ENCODE results near the gene UBE2E2. TPM values are rescaled to one million over a fixed set of nuclear protein-coding genes. Genes with fewer than 3 reads are reported as not detected.

Gene UBE2E2
- total RNA-seq, 1 experiment from 2014 or later = 54.9 TPM

GRCh38 chr3:23481011-23481615 is 278.0 kb downstream of the UBE2E2 start:
- peaks cover 22% of the 10 kb centered on the region for H3K9me3 Mint-ChIP-seq
- H3K27ac Mint-ChIP-seq = peak overlapping the region; percentile 39
- ChIA-PET POLR2A (interaction anchor here (1.2 kb wide), 1 partner anchor 40 kb away, joined by 3 read pairs; no protein-coding TSS in a partner anchor), CTCF (no interaction called here)
- ATAC-seq (no peak), DNase-seq (ENCODE audit: low spot score) (no peak)
- H3K36me3 Mint-ChIP-seq = peaks cover 20% of the 10 kb centered on the region
- H3K27me3 Mint-ChIP-seq (ENCODE audit: low read depth) = no peaks in the 10 kb centered on the region
- TF ChIP-seq FOXK1 (CRISPR knock-in tag; IDR thresholded peaks at IDR 0.05) = no peak
- peaks cover 30% of the 10 kb centered on the region for H3K4me1 Mint-ChIP-seq
- H3K4me3 Mint-ChIP-seq = peak overlapping the region; percentile 10

DNA sequence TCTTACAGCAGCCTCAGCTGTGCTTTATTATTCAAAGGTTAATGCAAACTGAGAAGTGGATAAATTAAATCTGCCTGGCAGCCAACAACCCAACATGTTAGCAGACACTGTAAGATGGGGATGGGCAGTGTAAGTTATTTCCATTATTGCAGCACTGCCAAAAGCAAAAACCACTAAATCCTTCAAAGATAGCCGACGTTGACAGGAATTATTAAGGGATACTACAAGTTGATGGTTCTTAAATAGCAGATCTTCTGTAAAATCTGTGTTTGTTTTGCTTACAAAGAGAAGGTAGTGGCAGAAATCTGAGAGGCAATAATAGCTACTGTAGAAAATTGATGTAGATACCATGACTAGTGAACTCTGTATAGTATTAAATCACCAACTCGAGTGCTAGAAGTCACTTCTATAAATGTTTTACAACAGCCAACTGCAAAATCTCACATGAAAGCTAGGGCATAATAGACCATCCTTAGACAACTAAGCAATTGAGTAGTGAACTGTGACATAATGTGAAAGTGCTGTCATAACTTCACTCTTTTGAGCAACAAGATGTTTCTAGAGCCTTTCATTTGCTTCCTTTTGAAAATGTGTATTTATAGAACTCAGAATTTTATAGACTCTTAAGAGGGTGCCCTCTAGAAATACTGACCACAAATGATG is 278.6 kb downstream of the UBE2E2 start:
- DNase-seq (ENCODE audit: low spot score) (no peak), ATAC-seq (no peak)
- TF ChIP-seq HMGA2 (CRISPR knock-in tag; IDR thresholded peaks at IDR 0.05) (no peak), ZNF671 (CRISPR knock-in tag; IDR thresholded peaks at IDR 0.05) (no peak), USF2 (CRISPR knock-in tag; IDR thresholded peaks at IDR 0.05) (no peak), ERG (CRISPR knock-in tag; IDR thresholded peaks at IDR 0.05) (no peak), ATF1 (CRISPR knock-in tag; IDR thresholded peaks at IDR 0.05) (no peak), GABPB1 (CRISPR knock-in tag; IDR thresholded peaks at IDR 0.05) (no peak), ZNF281 (CRISPR knock-in tag; IDR thresholded peaks at IDR 0.05) (no peak), ZNF232 (CRISPR knock-in tag; IDR thresholded peaks at IDR 0.05) (no peak), TEAD4 (CRISPR knock-in tag; IDR thresholded peaks at IDR 0.05) (no peak), ZNF138 (CRISPR knock-in tag; conservative IDR thresholded peaks at IDR 0.05) (no peak), KAT7 (CRISPR knock-in tag; IDR thresholded peaks at IDR 0.05; ENCODE audit: borderline replicate concordance) (no peak), TEAD1 (CRISPR knock-in tag; IDR thresholded peaks at IDR 0.05) (no peak), SOX15 (CRISPR knock-in tag; IDR thresholded peaks at IDR 0.05) (no peak)
- TF ChIP-seq, protein P1, sequence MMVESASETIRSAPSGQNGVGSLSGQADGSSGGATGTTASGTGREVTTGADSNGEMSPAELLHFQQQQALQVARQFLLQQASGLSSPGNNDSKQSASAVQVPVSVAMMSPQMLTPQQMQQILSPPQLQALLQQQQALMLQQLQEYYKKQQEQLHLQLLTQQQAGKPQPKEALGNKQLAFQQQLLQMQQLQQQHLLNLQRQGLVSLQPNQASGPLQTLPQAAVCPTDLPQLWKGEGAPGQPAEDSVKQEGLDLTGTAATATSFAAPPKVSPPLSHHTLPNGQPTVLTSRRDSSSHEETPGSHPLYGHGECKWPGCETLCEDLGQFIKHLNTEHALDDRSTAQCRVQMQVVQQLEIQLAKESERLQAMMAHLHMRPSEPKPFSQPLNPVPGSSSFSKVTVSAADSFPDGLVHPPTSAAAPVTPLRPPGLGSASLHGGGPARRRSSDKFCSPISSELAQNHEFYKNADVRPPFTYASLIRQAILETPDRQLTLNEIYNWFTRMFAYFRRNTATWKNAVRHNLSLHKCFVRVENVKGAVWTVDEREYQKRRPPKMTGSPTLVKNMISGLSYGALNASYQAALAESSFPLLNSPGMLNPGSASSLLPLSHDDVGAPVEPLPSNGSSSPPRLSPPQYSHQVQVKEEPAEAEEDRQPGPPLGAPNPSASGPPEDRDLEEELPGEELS (CRISPR knock-in tag; IDR thresholded peaks at IDR 0.05) = no peak
- TF ChIP-seq, protein P2, sequence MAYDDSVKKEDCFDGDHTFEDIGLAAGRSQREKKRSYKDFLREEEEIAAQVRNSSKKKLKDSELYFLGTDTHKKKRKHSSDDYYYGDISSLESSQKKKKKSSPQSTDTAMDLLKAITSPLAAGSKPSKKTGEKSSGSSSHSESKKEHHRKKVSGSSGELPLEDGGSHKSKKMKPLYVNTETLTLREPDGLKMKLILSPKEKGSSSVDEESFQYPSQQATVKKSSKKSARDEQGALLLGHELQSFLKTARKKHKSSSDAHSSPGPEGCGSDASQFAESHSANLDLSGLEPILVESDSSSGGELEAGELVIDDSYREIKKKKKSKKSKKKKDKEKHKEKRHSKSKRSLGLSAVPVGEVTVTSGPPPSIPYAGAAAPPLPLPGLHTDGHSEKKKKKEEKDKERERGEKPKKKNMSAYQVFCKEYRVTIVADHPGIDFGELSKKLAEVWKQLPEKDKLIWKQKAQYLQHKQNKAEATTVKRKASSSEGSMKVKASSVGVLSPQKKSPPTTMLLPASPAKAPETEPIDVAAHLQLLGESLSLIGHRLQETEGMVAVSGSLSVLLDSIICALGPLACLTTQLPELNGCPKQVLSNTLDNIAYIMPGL (CRISPR knock-in tag; IDR thresholded peaks at IDR 0.05) = no peak
- Mint-ChIP-seq H3K36me3 (peaks cover 26% of the 10 kb centered on the region), H3K27ac (peak overlapping the region; percentile 39), H3K4me3 (peak overlapping the region; percentile 10; the same call in 1 of the 2 replicates), H3K4me1 (peaks cover 30% of the 10 kb centered on the region), H3K9me3 (peaks cover 27% of the 10 kb centered on the region), H3K27me3 (ENCODE audit: low read depth) (no peaks in the 10 kb centered on the region)
- CTCF ChIA-PET = no interaction called here
- POLR2A ChIA-PET = no interaction called here

All from WTC11 (cell line).